Stimulated activated CD8-positive, alpha-beta memory T cell treated with anti-CD3 and anti-CD28 coated beads, Interleukin-7, amount 100 ng/mL, for 4 hours (primary cell): Measurements from ENCODE around the gene HMOX2.

Source experiments
- DNase-seq, 2 donors: peaks; one replicate each; pipeline ENCODE4 v3.0.0-alpha.2; 2020; ENCODE audit warnings: low read depth in 2 of 2

Gene HMOX2

GRCh38 chr16:4465977-4466779, 10.0 kb upstream of the HMOX2 start:
- peak; percentile 58 to 74 for DNase-seq

GRCh38 chr16:4467916-4468315, 8.3 kb upstream of the HMOX2 start:
- DNase-seq: no peak

- DNase-seq: no peak
These were observed 7.2 kb upstream of the HMOX2 start for GRCh38 chr16:4468972-4469371.

GRCh38 chr16:4471869-4472268, 4.3 kb upstream of the HMOX2 start:
- DNase-seq: no peak

- no peak for DNase-seq
These were observed 3.3 kb upstream of the HMOX2 start for GRCh38 chr16:4472880-4473279.

- DNase-seq: peak; percentile 67 to 72
These were observed 1.8 kb upstream of the HMOX2 start, which contains the start of gene NMRAL1 for GRCh38 chr16:4474192-4474961. NMRAL1 (minus strand) TSS chr16:4474625; CDS start chr16:4474132, 493 bp downstream.

- no peak for DNase-seq
These were observed 1.8 kb downstream of the HMOX2 start for GRCh38 chr16:4477966-4478365.

GRCh38 chr16:4481526-4481925, 5.3 kb downstream of the HMOX2 start:
- no peak for DNase-seq

- no peak for DNase-seq
These were observed 5.8 kb downstream of the HMOX2 start for GRCh38 chr16:4481963-4482362.

GRCh38 chr16:4486126-4486893, 10.1 kb downstream of the HMOX2 start:
- no peak for DNase-seq

GRCh38 chr16:4487955-4488498, 11.8 kb downstream of the HMOX2 start:
- DNase-seq: no peak

GRCh38 chr16:4488499-4488967, 12.3 kb downstream of the HMOX2 start:
- DNase-seq: no peak

- no peak for DNase-seq
These were observed 12.8 kb downstream of the HMOX2 start for GRCh38 chr16:4489030-4489429.

GRCh38 chr16:4491898-4492297, 15.7 kb downstream of the HMOX2 start:
- DNase-seq: no peak

- DNase-seq: no peak
These were observed 18.7 kb downstream of the HMOX2 start for GRCh38 chr16:4494746-4495490.

GRCh38 chr16:4495766-4496165, 19.6 kb downstream of the HMOX2 start:
- no peak for DNase-seq

- no peak for DNase-seq
These were observed 20.1 kb downstream of the HMOX2 start for GRCh38 chr16:4496305-4496704.

- no peak for DNase-seq
These were observed 22.5 kb downstream of the HMOX2 start for GRCh38 chr16:4498546-4499195.

- DNase-seq: no peak
These were observed 23.0 kb downstream of the HMOX2 start for GRCh38 chr16:4499196-4499555.

GRCh38 chr16:4500272-4500671, 24.1 kb downstream of the HMOX2 start:
- DNase-seq: no peak

- no peak for DNase-seq
These were observed 24.9 kb downstream of the HMOX2 start for GRCh38 chr16:4501071-4501478.
